ENCODE data around the gene BTNL9.
"Not testable (repeated sequence)": the region's sequence is repeated elsewhere in the genome, so short reads cannot be mapped to it uniquely, and the experiment has no call there.

The BTNL9 gene

GRCh38 chr5:181044093-181044599 lies 4.1 kb downstream of the BTNL9 start:
- no peak for ATAC-seq (ENCODE audit: low read depth)
- Histone ChIP-seq H3K9me3 (ENCODE audit: severe bottlenecking) (no peaks in the 10 kb centered on the region), H3K36me3 (ENCODE audit: low read depth) (no peaks in the 10 kb centered on the region), H3K4me3 (ENCODE audit: severe bottlenecking) (no peak overlapping the region), H3K27ac (ENCODE audit: poor library complexity, severe bottlenecking) (no peak overlapping the region), H3K27me3 (ENCODE audit: insufficient read depth, poor library complexity, severe bottlenecking) (peaks cover 37% of the 10 kb centered on the region), H3K4me1 (ENCODE audit: insufficient read depth, poor library complexity, severe bottlenecking) (no peaks in the 10 kb centered on the region)
- TF ChIP-seq CTCF (IDR thresholded peaks at IDR 0.05; ENCODE audit: poor library complexity, severe bottlenecking), result no peak
- no peak for DNase-seq (ENCODE audit: low spot score)

DNA sequence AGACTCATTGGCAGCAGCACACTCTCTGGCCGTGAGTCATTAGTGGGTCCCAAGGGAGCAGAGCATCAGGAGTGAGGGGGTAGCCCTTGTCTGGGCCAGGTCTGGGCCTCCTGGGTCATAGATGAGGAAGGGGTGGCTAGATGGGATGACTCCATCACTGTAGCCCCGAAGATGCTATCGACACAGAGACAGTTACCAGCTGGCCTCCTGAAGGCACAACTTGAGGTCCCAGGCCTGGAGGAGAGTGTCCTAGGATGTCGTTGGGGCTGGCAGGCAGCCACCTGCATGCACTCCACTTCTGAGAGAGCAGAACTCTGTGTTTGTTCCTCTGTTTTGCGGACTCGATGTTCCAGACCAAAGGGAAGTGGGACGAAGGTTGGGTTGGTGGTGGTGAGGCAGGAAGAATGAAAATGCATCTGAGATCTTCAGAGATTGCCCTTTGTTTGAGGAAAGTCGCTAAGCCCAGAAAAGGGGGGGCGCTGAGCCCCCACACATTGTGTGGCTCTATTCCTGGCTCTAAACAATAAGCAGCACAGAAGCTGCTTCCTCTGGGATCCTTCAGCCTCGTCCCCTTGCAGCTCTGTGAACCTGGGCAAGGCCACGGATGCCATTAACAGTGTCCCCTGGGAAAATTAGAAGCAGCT lies 4.7 kb downstream of the BTNL9 start:
- Histone ChIP-seq H3K4me3 (ENCODE audit: severe bottlenecking) (no peak overlapping the region), H3K27me3 (ENCODE audit: insufficient read depth, poor library complexity, severe bottlenecking) (peaks cover 43% of the 10 kb centered on the region), H3K27ac (ENCODE audit: poor library complexity, severe bottlenecking) (no peak overlapping the region), H3K4me1 (ENCODE audit: insufficient read depth, poor library complexity, severe bottlenecking) (no peaks in the 10 kb centered on the region), H3K36me3 (ENCODE audit: low read depth) (no peaks in the 10 kb centered on the region), H3K9me3 (ENCODE audit: severe bottlenecking) (no peaks in the 10 kb centered on the region)
- no peak for ATAC-seq (ENCODE audit: low read depth)
- no peak for DNase-seq (ENCODE audit: low spot score)
- TF ChIP-seq CTCF (IDR thresholded peaks at IDR 0.05; ENCODE audit: poor library complexity, severe bottlenecking), result no peak

DNA sequence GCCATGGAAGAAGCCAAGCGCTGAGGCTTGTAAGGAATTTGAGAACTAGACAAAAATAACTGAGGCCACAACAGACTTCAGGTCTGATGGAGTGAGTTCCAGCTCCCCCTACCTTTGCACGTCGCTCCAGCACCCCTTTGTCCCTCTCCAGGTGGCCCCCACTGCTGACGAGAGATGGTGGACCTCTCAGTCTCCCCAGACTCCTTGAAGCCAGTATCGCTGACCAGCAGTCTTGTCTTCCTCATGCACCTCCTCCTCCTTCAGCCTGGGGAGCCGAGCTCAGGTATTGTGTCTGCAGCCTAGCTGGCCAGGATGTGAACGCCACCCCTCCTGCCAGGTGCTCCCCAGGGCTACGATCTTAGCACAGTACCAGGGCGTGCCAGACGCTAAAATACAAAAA lies 5.2 kb downstream of the BTNL9 start:
- no peak for ATAC-seq (ENCODE audit: low read depth)
- no peak for TF ChIP-seq CTCF (IDR thresholded peaks at IDR 0.05; ENCODE audit: poor library complexity, severe bottlenecking)
- Histone ChIP-seq H3K27me3 (ENCODE audit: insufficient read depth, poor library complexity, severe bottlenecking) (peaks cover 48% of the 10 kb centered on the region), H3K4me3 (ENCODE audit: severe bottlenecking) (no peak overlapping the region), H3K36me3 (ENCODE audit: low read depth) (no peaks in the 10 kb centered on the region), H3K27ac (ENCODE audit: poor library complexity, severe bottlenecking) (no peak overlapping the region), H3K9me3 (ENCODE audit: severe bottlenecking) (no peaks in the 10 kb centered on the region), H3K4me1 (ENCODE audit: insufficient read depth, poor library complexity, severe bottlenecking) (no peaks in the 10 kb centered on the region)
- no peak for DNase-seq (ENCODE audit: low spot score)

DNA sequence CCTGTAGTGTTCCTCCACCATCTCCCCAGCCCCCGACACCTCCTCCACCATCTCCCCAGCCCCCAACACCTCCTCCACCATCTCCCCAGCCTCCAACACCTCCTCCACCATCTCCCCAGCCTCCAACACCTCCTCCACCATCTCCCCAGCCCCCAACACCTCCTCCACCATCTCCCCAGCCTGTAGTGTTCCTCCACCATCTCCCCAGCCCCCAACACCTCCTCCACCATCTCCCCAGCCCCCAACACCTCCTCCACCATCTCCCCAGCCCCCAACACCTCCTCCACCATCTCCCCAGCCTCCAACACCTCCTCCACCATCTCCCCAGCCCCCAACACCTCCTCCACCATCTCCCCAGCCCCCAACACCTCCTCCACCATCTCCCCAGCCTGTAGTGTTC lies 5.8 kb downstream of the BTNL9 start:
- not testable (repeated sequence) for H3K36me3 ChIP-seq (ENCODE audit: low read depth); H3K4me1 ChIP-seq (ENCODE audit: insufficient read depth, poor library complexity, severe bottlenecking); H3K9me3 ChIP-seq (ENCODE audit: severe bottlenecking); ATAC-seq (ENCODE audit: low read depth); DNase-seq (ENCODE audit: low spot score); H3K4me3 ChIP-seq (ENCODE audit: severe bottlenecking); H3K27ac ChIP-seq (ENCODE audit: poor library complexity, severe bottlenecking)
- H3K27me3 ChIP-seq (ENCODE audit: insufficient read depth, poor library complexity, severe bottlenecking), result peaks cover 48% of the 10 kb centered on the region

- Histone ChIP-seq H3K9me3 (ENCODE audit: severe bottlenecking) (no peaks in the 10 kb centered on the region), H3K27me3 (ENCODE audit: insufficient read depth, poor library complexity, severe bottlenecking) (peaks cover 45% of the 10 kb centered on the region), H3K36me3 (ENCODE audit: low read depth) (no peaks in the 10 kb centered on the region), H3K27ac (ENCODE audit: poor library complexity, severe bottlenecking) (no peak overlapping the region), H3K4me1 (ENCODE audit: insufficient read depth, poor library complexity, severe bottlenecking) (no peaks in the 10 kb centered on the region), H3K4me3 (ENCODE audit: severe bottlenecking) (no peak overlapping the region)
- no peak for ATAC-seq (ENCODE audit: low read depth)
- TF ChIP-seq CTCF (IDR thresholded peaks at IDR 0.05; ENCODE audit: poor library complexity, severe bottlenecking), result no peak
- DNase-seq (ENCODE audit: low spot score), result no peak
Measured at GRCh38 chr5:181047288-181047687, 7.2 kb downstream of the BTNL9 start.

Measured in RWPE2 (cell line).